IPS-20b (cell line): ENCODE results near the gene KCNK17.

Experiments used
- H3K27ac ChIP-seq: one replicate; pipeline ENCODE4 v1.5.1; 2013; ENCODE audit warnings: low read length
- H3K27me3 ChIP-seq: 2 replicates; pipeline ENCODE4 v1.6.1; 2013; ENCODE audit warnings: mild to moderate bottlenecking, low read length, inconsistent platforms; ENCODE audit not compliant: insufficient read depth
- H3K36me3 ChIP-seq: 2 replicates; pipeline ENCODE4 v1.6.1; 2013; ENCODE audit warnings: low read depth, mild to moderate bottlenecking, inconsistent platforms, low read length, moderate library complexity; ENCODE audit not compliant: insufficient read depth
- H3K4me1 ChIP-seq: 2 replicates; pipeline ENCODE4 v1.6.1; 2013; ENCODE audit warnings: mild to moderate bottlenecking, control low read depth, inconsistent platforms, low read length, moderate library complexity; ENCODE audit not compliant: insufficient read depth
- H3K4me3 ChIP-seq: 2 replicates; pipeline ENCODE4 v1.5.1; 2013; ENCODE audit warnings: mild to moderate bottlenecking, low read length, inconsistent platforms
- H3K9ac ChIP-seq: 2 replicates; pipeline ENCODE4 v1.6.1; 2013; ENCODE audit warnings: low read depth, mild to moderate bottlenecking, inconsistent platforms, low read length, moderate library complexity
- H3K9me3 ChIP-seq: 2 replicates; pipeline ENCODE4 v1.6.1; 2013; ENCODE audit warnings: mild to moderate bottlenecking, low read depth, low read length, inconsistent platforms; ENCODE audit not compliant: insufficient read depth

KCNK17 gene

DNA sequence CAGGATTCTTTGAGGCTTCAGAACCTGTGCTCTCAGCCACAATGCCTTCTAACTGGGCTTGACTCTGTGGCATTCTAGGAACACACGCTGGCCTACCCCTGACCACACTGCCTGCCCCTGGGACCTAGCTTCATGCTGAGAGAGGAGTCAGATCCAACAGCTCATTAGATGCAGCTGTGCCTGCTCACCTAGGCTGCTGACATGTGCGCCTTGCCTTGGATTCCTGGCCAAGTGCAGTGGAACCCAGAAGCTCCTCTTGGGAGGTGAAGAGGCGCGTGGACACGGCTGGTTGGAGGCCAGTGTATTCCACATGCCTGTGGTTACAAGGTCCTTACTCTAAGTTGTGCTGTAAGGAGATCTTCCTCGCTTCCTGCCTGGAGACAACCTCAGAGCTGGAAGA is 33.0 kb upstream of the KCNK17 start:
- peaks cover 3% of the 10 kb centered on the region; the same call in 1 of the 2 replicates for H3K4me1 ChIP-seq
- H3K27me3 ChIP-seq, result no peaks in the 10 kb centered on the region
- H3K9ac ChIP-seq, result no peak overlapping the region
- H3K36me3 ChIP-seq, result no peaks in the 10 kb centered on the region
- H3K4me3 ChIP-seq, result no peak overlapping the region
- H3K27ac ChIP-seq, result no peak overlapping the region
- no peaks in the 10 kb centered on the region for H3K9me3 ChIP-seq

DNA sequence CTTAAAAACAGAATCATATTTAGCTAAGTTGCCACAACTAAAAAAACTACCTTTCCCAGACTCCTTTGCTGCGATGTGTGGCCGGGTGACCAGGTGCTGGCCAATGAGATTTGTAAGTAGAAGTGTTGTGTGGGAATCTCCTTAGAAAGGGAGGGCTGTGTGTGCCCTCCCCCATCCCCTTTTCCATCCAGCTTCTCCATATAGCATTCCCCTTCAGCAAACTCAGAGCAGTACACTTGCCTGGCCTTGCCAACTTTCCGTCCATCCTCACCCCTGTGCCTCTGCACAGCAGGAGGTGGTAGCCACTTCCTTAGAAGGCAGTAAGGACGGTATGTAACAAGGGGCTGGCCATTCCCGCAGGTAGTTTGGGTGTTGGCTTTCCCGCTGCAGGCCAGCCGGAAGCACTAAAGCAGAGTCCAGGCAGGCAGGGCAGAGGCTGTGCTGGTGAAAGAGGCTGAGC is 30.6 kb upstream of the KCNK17 start:
- no peaks in the 10 kb centered on the region for H3K9me3 ChIP-seq

GRCh38 chr6:39343396-39343870 is 29.2 kb upstream of the KCNK17 start:
- H3K36me3 ChIP-seq, result no peaks in the 10 kb centered on the region
- no peak overlapping the region for H3K27ac ChIP-seq
- no peaks in the 10 kb centered on the region for H3K27me3 ChIP-seq
- peaks cover 6% of the 10 kb centered on the region; the same call in 1 of the 2 replicates for H3K4me1 ChIP-seq
- H3K4me3 ChIP-seq, result no peak overlapping the region
- H3K9me3 ChIP-seq, result no peaks in the 10 kb centered on the region
- no peak overlapping the region for H3K9ac ChIP-seq

More for the DNA sequence above, 30.6 kb upstream of the KCNK17 start:
- Histone ChIP-seq H3K27me3 (no peaks in the 10 kb centered on the region), H3K4me3 (no peak overlapping the region), H3K4me1 (peaks cover 3% of the 10 kb centered on the region; the same call in 1 of the 2 replicates), H3K27ac (peak overlapping the region; percentile 31), H3K9ac (no peak overlapping the region), H3K36me3 (no peaks in the 10 kb centered on the region)

- H3K9me3 ChIP-seq, result no peaks in the 10 kb centered on the region
- H3K4me1 ChIP-seq, result peaks cover 6% of the 10 kb centered on the region; the same call in 1 of the 2 replicates
- H3K9ac ChIP-seq, result no peak overlapping the region
- H3K36me3 ChIP-seq, result no peaks in the 10 kb centered on the region
- no peak overlapping the region for H3K4me3 ChIP-seq
- H3K27ac ChIP-seq, result no peak overlapping the region
- H3K27me3 ChIP-seq, result no peaks in the 10 kb centered on the region
These were observed 28.6 kb upstream of the KCNK17 start for GRCh38 chr6:39342692-39343395.

DNA sequence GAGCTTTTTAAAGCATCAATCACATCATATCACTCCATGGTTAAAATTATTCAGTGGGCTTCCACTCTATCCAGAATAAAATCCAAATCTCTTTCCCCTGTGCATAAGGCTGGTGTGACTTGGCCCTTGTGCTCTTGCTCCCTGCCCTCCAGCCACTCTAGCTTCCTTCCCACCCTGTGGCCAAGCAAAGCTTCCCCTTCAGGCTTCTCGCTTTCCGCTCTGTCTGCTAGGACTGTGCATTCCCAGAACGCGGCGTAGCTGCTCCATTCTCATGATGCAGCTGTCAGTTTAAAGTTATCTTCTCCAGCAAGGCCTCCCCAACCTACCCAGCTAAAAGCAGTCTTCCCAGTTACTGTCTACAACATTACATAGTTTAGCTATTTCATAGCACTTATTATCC is 27.7 kb upstream of the KCNK17 start:
- Histone ChIP-seq H3K4me1 (peaks cover 6% of the 10 kb centered on the region; the same call in 1 of the 2 replicates), H3K9me3 (no peaks in the 10 kb centered on the region), H3K4me3 (no peak overlapping the region)

GRCh38 chr6:39341352-39341751 is 27.1 kb upstream of the KCNK17 start:
- Histone ChIP-seq H3K9me3 (no peaks in the 10 kb centered on the region), H3K27me3 (no peaks in the 10 kb centered on the region), H3K9ac (no peak overlapping the region), H3K4me3 (no peak overlapping the region), H3K36me3 (no peaks in the 10 kb centered on the region), H3K4me1 (peaks cover 6% of the 10 kb centered on the region; the same call in 1 of the 2 replicates), H3K27ac (no peak overlapping the region)

More for the DNA sequence above, 27.7 kb upstream of the KCNK17 start:
- Histone ChIP-seq H3K36me3 (no peaks in the 10 kb centered on the region), H3K27me3 (no peaks in the 10 kb centered on the region), H3K9ac (no peak overlapping the region), H3K27ac (no peak overlapping the region)

DNA sequence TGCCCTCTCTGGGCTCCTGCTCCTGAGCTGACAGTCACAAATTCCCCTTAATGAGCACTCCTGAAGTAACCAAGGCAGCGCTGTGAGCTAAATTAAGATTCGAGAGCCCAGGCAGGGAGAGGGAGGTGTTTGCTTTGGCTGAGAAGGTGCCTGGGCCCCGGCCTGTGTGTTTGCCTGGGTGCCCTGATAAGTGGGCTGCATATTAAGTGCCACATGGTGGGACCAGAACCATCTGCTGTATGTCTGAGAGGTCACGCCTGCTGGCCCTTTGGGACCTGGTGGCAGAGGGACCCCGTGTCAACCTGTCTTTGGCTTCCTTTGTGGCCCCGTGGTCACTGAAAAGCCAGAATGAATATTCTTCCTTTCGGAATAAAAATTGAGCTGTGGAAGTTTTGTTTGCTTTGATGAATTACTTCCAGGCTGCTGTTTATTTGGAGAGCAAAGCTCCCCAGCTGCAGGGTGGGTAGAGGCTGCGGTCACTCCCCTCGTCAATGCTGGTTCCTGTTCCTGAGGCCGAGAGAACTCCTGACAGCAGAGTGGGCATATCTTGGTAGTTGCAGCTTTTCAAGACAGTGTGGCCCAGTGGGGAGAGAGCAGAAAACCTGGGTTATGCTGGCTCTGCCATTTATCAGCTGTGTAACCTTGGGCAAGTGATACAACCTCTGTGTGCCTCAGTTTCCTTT is 25.8 kb upstream of the KCNK17 start:
- H3K4me1 ChIP-seq, result peaks cover 6% of the 10 kb centered on the region; the same call in 1 of the 2 replicates

GRCh38 chr6:39339096-39339867 is 25.1 kb upstream of the KCNK17 start:
- peaks cover 6% of the 10 kb centered on the region; the same call in 1 of the 2 replicates for H3K4me1 ChIP-seq
- H3K36me3 ChIP-seq, result no peaks in the 10 kb centered on the region
- no peak overlapping the region for H3K9ac ChIP-seq
- H3K4me3 ChIP-seq, result no peak overlapping the region
- no peak overlapping the region for H3K27ac ChIP-seq
- no peaks in the 10 kb centered on the region for H3K27me3 ChIP-seq
- no peaks in the 10 kb centered on the region for H3K9me3 ChIP-seq

More for the DNA sequence above, 25.8 kb upstream of the KCNK17 start:
- Histone ChIP-seq H3K9ac (no peak overlapping the region), H3K36me3 (no peaks in the 10 kb centered on the region), H3K9me3 (no peaks in the 10 kb centered on the region), H3K27ac (no peak overlapping the region), H3K4me3 (no peak overlapping the region), H3K27me3 (no peaks in the 10 kb centered on the region)

DNA sequence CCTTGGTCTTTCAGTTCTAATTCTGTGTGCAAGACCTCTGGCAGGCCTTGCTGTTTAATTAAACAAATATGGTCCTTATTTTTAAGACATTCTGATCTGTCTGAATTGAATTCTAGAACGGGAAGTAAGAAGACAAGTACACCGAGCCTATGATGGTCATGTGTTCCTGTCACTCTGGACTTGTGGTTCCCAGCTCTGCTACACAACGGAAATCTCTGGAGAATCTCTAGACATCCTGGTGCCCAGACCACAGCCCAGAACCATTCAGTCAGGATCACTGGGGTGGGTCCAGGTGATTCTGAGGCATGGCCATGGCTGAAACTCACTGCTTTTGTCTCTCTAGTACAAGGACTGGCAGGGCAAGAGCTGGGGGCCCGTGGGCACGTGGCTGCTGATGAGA is 24.2 kb upstream of the KCNK17 start:
- peaks cover 6% of the 10 kb centered on the region; the same call in 1 of the 2 replicates for H3K4me1 ChIP-seq
- H3K9ac ChIP-seq, result no peak overlapping the region
- no peak overlapping the region for H3K27ac ChIP-seq
- H3K9me3 ChIP-seq, result no peaks in the 10 kb centered on the region
- H3K4me3 ChIP-seq, result no peak overlapping the region
- H3K27me3 ChIP-seq, result no peaks in the 10 kb centered on the region
- H3K36me3 ChIP-seq, result no peaks in the 10 kb centered on the region

DNA sequence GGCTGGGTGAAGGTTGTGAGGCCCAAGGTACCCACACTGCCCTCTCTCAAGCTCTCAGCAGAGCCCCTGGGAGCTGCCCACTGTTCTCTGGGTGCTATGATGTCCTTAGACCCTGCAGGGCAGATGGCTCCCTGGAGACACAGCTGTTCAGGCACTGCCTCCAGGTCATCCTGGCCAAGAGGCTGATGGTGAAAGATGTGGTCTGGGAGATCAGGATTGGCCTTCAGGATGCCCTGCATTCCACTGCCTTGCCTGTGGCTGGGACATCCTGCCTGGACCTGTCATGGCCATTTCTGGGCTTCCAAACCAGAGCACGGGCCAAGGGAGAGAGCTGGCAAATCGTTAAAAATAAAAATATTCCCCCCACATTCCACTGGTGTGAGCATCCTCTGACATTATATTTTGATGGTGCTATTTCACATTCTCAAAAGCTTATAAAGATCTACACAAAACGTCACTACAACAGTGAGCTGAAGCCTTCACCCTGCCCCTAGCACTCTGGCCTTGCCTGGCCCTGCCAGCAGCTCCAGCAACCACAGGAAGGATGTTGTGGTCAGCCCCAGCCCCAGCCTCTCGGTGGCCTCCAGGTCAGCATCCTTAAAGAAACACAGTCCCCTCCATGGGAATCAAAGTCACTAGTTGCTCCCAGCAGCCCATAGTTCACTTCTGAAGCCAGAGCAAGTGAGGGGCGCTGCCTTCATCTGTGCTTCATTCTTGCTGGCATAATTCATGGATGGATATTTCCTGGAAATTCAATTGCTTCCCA is 21.7 kb upstream of the KCNK17 start:
- Histone ChIP-seq H3K9me3 (no peaks in the 10 kb centered on the region), H3K4me3 (no peak overlapping the region), H3K36me3 (no peaks in the 10 kb centered on the region), H3K27me3 (no peaks in the 10 kb centered on the region), H3K4me1 (peaks cover 6% of the 10 kb centered on the region; the same call in 1 of the 2 replicates), H3K9ac (no peak overlapping the region), H3K27ac (no peak overlapping the region)
